Transverse colon (tissue), 4 donors: ENCODE measurements around the gene LRRC18. TPM values are rescaled to one million over a fixed set of nuclear protein-coding genes. Genes with fewer than 3 reads are reported as not detected.
A peak's percentile ranks its signal among the peaks of the same experiment; 100 is the strongest.

Experiments
- DNase-seq: peaks from one replicate; pipeline ENCODE4 v3.0.0-alpha.2; 2019
- H3K27ac ChIP-seq, 4 donors: fragments of 200-600 bp; sonication (generic); 2 replicates each; pipeline ENCODE4 v1.5.1; 2016 to 2018; ENCODE audit warnings: inconsistent platforms in 4 of 4
- H3K27me3 ChIP-seq: fragments of 200-600 bp; sonication (generic); 2 replicates; pipeline ENCODE4 v1.5.1; 2017; ENCODE audit warnings: inconsistent platforms
- H3K36me3 ChIP-seq, 4 donors: fragments of 200-600 bp; sonication (generic); 2 replicates each; pipeline ENCODE4 v1.5.1; 2017 to 2019; ENCODE audit warnings: inconsistent platforms in 4 of 4
- H3K4me1 ChIP-seq, 4 donors: fragments of 200-600 bp; sonication (generic); 2 replicates each; pipeline ENCODE4 v1.5.1; 2017 to 2020; ENCODE audit warnings: inconsistent platforms in 4 of 4
- H3K4me3 ChIP-seq, 4 donors: fragments of 200-600 bp; sonication (generic); 1 replicate in 1 of 4; 2 replicates in 3 of 4; pipeline versions ENCODE4 v1.5.1 to v1.6.1; 2017 to 2019; ENCODE audit warnings: inconsistent platforms in 4 of 4
- H3K9me3 ChIP-seq, 2 donors: fragments of 200-600 bp; sonication (generic); 2 replicates each; pipeline ENCODE4 v1.5.1; 2017 to 2019; ENCODE audit warnings: inconsistent platforms in 2 of 2
- CTCF ChIP-seq, 5 experiments: fragments of 200-600 bp in 3 of 5; fragments of 450-650 bp in 2 of 5; sonication (generic) in 3 of 5; IDR thresholded peaks; 1 replicate in 2 of 5; 2 replicates in 3 of 5; pipeline ENCODE4 v1.5.1; 2016 to 2017; ENCODE audit warnings: antibody characterized with exemption in 5 of 5, inconsistent platforms in 3 of 5, mild to moderate bottlenecking in 2 of 5, moderate library complexity in 1 of 5
- EP300 ChIP-seq: sonication (generic); formaldehyde crosslinking; IDR thresholded peaks from one replicate; pipeline ENCODE4 v1.6.1; 2017; ENCODE audit warnings: antibody characterized with exemption, low read depth
- POLR2A ChIP-seq: fragments of 450-650 bp; IDR thresholded peaks from one replicate; pipeline ENCODE4 v1.6.1; 2016; ENCODE audit warnings: antibody characterized with exemption, mild to moderate bottlenecking, moderate library complexity
- POLR2AphosphoS5 ChIP-seq, 3 donors: sonication (generic); formaldehyde crosslinking; IDR thresholded peaks; one replicate each; pipeline ENCODE4 v1.6.1; 2016; ENCODE audit warnings: antibody characterized with exemption in 3 of 3
- WGBS, 2 donors: methylation state at CpG; one replicate each; pipeline ENCODE4 v1.1.5; 2018; ENCODE audit warnings: low coverage in 1 of 2; 5-methylcytosine and 5-hydroxymethylcytosine counted together
- in situ Hi-C, 4 donors: fragments of 200-750 bp; cut with MboI; loops; one replicate each; pipeline versions ENCODE4 v1.15.0 to v1.15.1; 2017; ENCODE audit warnings: low sequenced_read_pairs in 3 of 4, low pct_ligation_motif_present in 1 of 4, low pct_unique_long_range_greater_than_20kb in 1 of 4
- intact Hi-C: fragments of 100-400 bp; cut with DNase I; formaldehyde crosslinking; loops from one replicate; pipeline ENCODE4 v1.15.1; 2023; ENCODE audit warnings: low total_unique reads
- total RNA-seq, 4 donors: library from RNA; depleted of rRNA; stranded (reverse); fragments of >200 nt; gene quantifications; one replicate each; pipeline ENCODE4 v1.1.0, GENCODE V29; 2016

LRRC18 gene
- total RNA-seq, 4 donors from 2014 or later, result not detected

GRCh38 chr10:48897441-48897790 lies 42.2 kb downstream of the LRRC18 start:
- WGBS, 2 donors, result 80 to 88% methylated on average over 2 to 10 of the region's 10 CpGs
- H3K27ac ChIP-seq, result no peak overlapping the region
- no peaks in the 10 kb centered on the region for H3K9me3 ChIP-seq
- H3K4me3 ChIP-seq, result no peak overlapping the region
- intact Hi-C loops (no loop called here), in situ Hi-C loops (loop anchor here in 1 of 4 donors (25.0 kb wide), 1 partner anchor 265 kb away; no protein-coding TSS in a partner anchor)
- H3K27me3 ChIP-seq, result no peaks in the 10 kb centered on the region
- DNase-seq, result no peak
- TF ChIP-seq CTCF (IDR thresholded peaks at IDR 0.05), result no peak
- no peaks in the 10 kb centered on the region for H3K36me3 ChIP-seq
- peaks cover 0 to 6% (median 0%) of the 10 kb centered on the region in 4 donors for H3K4me1 ChIP-seq

GRCh38 chr10:48896756-48897440 lies 42.7 kb downstream of the LRRC18 start:
- TF ChIP-seq EP300 (no peak), POLR2AphosphoS5 (IDR thresholded peaks at IDR 0.05) (no peak), POLR2A (no peak), CTCF (IDR thresholded peaks at IDR 0.05) (no peak)
- DNase-seq, result no peak
- no peaks in the 10 kb centered on the region for H3K36me3 ChIP-seq
- 86% methylated on average over 11 of the region's 13 CpGs; no CpG with 5 or more reads in 1 of the 2 donors for WGBS, 2 donors
- no peaks in the 10 kb centered on the region for H3K27me3 ChIP-seq
- no peaks in the 10 kb centered on the region for H3K9me3 ChIP-seq
- in situ Hi-C loops, result loop anchor here in 1 of 4 donors (25.0 kb wide), 1 partner anchor 265 kb away; no protein-coding TSS in a partner anchor
- intact Hi-C loops, result no loop called here
- peak overlapping the region in 2 of 4 donors; percentile 25 to 29 for H3K27ac ChIP-seq
- H3K4me1 ChIP-seq, result peaks cover 0 to 6% (median 0%) of the 10 kb centered on the region in 4 donors
- no peak overlapping the region for H3K4me3 ChIP-seq

GRCh38 chr10:48895803-48896195 lies 43.8 kb downstream of the LRRC18 start:
- Histone ChIP-seq H3K27ac (peak overlapping the region in 3 of 4 donors; percentile 25 to 39 (median 29)), H3K36me3 (no peaks in the 10 kb centered on the region), H3K4me3 (no peak overlapping the region), H3K27me3 (no peaks in the 10 kb centered on the region), H3K4me1 (peaks cover 0 to 6% (median 0%) of the 10 kb centered on the region in 4 donors), H3K9me3 (no peaks in the 10 kb centered on the region)
- no peak for TF ChIP-seq POLR2AphosphoS5 (IDR thresholded peaks at IDR 0.05)
- TF ChIP-seq CTCF (IDR thresholded peaks at IDR 0.05), result no peak
- TF ChIP-seq EP300, result no peak
- TF ChIP-seq POLR2A, result no peak
- WGBS, 2 donors, result 52 to 73% methylated on average over 2 to 3 of the region's 3 CpGs
- intact Hi-C loops, result no loop called here
- no peak for DNase-seq
- in situ Hi-C loops, result loop anchor here in 1 of 4 donors (25.0 kb wide), 1 partner anchor 267 kb away; no protein-coding TSS in a partner anchor

- Histone ChIP-seq H3K27me3 (no peaks in the 10 kb centered on the region), H3K4me3 (no peak overlapping the region), H3K27ac (peak overlapping the region; percentile 34 to 60 (median 38)), H3K36me3 (no peaks in the 10 kb centered on the region), H3K4me1 (peaks cover 0 to 6% (median 0%) of the 10 kb centered on the region in 4 donors), H3K9me3 (no peaks in the 10 kb centered on the region)
- 69% methylated on average over 6 of the region's 6 CpGs; no CpG with 5 or more reads in 1 of the 2 donors for WGBS, 2 donors
- DNase-seq, result no peak
- intact Hi-C loops, result no loop called here
- in situ Hi-C loops, result loop anchor here in 1 of 4 donors (25.0 kb wide), 1 partner anchor 267 kb away; no protein-coding TSS in a partner anchor
- no peak for TF ChIP-seq EP300
- TF ChIP-seq POLR2A, result no peak
- no peak for TF ChIP-seq CTCF (IDR thresholded peaks at IDR 0.05)
- TF ChIP-seq POLR2AphosphoS5 (IDR thresholded peaks at IDR 0.05), result no peak
Measured at GRCh38 chr10:48894911-48895802, 44.5 kb downstream of the LRRC18 start.
